Activated CD4-positive, alpha-beta T cell treated with anti-CD3 and anti-CD28 coated beads, Interleukin-2, amount 50 U/mL, for 16 hours (primary cell): ENCODE results near the gene EPO.
A peak's percentile ranks its signal among the peaks of the same experiment; 100 is the strongest.
"Not testable (repeated sequence)": the region's sequence is repeated elsewhere in the genome, so short reads cannot be mapped to it uniquely, and the experiment has no call there.

Experiments used
- DNase-seq: peaks from one replicate; pipeline ENCODE4 v3.0.0-alpha.2; 2020

The EPO gene

DNA sequence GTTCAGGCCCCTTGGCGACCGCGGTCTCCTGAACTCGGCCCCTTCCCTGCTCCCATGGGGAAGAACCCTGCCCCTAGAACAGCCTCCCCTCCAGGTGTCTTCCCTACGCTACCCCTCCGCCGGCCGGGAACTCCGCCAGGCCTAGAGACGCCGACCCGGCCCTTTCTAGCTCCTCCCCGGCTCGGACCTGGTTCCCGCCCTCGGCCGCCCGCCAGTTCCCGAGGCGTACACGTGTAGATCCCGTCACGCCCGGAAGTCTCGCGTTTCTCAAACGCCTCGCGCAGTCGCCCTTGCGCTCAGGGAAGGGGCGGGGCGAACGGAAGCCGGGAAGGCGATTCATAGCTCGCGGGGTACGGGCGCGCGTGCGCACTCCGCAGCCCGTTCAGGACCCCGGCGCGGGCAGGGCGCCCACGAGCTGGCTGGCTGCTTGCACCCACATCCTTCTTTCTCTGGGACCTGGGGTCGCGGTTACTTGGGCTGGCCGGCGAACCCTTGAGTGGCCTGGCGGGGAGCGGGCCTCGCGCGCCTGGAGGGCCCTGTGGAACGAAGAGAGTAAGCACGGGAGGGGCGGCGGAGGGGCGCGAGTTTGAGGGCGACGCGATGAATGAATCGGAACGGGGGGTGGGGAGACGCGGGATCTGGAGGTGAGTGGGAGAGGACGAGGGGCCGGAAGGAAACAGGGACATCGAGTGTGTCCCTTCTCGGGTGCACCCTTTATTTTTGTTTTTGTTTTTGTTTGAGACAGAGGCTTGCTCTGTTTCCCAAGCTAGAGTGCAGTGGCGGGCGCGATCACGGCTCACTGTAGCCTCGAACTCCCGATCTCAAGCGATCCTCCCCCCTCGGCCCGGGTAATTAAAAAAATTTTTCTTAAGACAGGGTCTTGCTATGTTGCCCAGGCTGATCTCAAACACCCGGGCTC is 14.3 kb upstream of the EPO start, which contains the start of gene POP7:
Gene POP7, plus strand, starts transcription at position 369 of the 919 bp plus-strand sequence. CDS start 710 bp downstream, outside the sequence.
- DNase-seq, result peak; percentile 99

DNA sequence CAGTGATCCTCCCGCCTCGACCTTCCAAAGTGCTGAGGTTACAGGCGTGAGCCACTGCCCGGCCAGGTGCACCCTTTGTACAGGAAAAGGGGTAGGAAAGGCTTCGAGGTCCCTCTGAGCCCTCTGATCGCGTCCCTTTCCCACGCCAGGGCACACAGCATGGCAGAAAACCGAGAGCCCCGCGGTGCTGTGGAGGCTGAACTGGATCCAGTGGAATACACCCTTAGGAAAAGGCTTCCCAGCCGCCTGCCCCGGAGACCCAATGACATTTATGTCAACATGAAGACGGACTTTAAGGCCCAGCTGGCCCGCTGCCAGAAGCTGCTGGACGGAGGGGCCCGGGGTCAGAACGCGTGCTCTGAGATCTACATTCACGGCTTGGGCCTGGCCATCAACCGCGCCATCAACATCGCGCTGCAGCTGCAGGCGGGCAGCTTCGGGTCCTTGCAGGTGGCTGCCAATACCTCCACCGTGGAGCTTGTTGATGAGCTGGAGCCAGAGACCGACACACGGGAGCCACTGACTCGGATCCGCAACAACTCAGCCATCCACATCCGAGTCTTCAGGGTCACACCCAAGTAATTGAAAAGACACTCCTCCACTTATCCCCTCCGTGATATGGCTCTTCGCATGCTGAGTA is 13.5 kb upstream of the EPO start:
- DNase-seq, result no peak

DNA sequence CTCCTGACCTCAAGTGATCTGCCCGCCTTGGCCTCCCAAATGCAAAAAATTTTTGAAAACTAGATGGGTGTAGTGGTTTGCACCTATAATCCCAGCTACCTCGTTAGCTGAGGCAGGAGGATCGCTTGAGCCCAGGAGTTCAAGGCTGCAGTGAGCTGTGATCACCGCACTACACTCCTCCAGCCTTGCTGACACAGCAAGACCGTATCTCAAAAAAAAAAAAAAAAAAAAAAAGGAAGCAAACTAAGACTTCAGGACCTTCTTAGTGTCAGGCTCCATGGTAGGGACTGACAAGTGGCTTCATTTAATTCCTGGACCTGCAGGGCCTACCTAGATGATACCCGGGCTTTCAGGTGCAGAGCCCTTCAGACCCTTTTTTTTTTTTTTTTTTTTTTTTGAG is 11.9 kb upstream of the EPO start:
- no peak for DNase-seq

DNA sequence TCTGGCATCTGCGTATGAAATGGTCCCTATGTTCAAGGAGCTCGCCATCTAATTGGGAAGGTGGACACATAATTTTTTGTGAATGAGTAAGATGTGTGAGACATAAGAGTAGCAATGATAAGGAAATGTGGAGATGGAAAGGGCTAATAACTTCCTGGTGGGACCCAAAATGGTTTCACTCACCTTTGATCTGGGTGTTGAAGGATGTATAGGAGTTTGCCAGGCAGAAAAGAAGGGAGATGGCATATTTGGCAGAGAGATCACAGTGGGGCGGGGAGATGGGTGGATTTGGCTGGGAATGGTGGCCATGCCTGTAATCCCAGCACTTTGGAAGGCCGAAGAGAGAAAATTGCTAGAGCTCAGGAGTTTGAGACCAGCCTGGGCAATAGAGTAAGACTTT is 9.8 kb upstream of the EPO start:
- DNase-seq, result no peak

DNA sequence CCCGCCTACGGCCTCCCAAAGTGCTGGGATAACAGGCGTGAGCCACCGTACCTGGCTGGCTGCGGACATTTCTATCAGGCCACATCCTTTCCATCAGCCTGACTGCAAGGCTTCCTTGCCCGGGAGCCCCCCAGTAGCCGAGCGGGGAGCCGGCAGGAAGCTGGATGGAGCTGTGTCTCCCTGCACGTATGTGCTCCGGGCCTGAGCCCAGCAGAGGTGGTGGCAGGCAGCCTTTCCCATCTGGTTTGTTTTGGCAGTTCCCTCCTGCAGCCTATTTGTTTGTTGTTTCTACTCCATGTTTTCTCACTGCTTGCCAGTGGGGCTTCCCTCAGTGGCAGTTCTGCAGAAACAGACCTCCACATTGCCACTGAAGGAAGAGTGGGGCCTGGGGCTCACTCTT is 8.9 kb upstream of the EPO start:
- DNase-seq, result no peak

DNA sequence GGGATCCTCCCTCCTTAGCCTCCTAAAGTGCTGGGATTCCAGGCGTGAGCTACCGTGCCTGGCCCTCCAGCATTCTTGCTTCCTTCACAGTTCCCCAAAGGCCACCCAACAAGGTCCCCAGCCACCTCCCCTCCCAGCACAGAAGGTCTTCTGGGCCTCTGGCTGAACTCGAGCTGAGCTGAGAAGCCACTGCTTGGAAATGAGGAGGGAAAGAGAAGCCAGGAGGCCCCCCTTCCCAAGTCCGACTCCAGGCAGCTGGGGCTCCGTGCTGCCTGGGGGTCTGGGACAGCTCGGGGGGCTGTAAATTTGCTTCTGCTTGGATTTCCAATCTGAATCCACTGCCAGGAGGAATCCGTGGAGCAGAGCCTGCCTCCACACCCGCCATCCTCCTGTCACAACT is 5.5 kb upstream of the EPO start:
- no peak for DNase-seq

DNA sequence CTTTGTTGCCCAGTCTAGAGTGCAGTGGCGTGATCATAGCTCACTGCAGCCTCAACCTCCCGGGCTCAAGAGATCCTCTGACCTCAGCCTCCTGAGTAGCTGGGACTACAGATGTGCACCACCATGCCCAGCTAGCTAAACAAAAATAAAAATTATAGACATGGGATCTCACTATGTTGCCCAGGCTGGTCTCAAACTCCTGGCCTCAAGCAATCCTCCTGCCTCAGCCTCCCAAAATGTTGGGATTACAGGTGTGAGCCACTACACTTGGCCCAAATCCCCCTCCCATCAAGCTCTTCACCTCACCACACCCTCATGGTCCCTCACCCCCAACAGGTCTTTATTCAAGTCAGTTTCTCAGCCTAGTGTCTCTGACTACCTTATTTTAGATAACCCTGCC is 3.2 kb upstream of the EPO start:
- not testable (repeated sequence) for DNase-seq

DNA sequence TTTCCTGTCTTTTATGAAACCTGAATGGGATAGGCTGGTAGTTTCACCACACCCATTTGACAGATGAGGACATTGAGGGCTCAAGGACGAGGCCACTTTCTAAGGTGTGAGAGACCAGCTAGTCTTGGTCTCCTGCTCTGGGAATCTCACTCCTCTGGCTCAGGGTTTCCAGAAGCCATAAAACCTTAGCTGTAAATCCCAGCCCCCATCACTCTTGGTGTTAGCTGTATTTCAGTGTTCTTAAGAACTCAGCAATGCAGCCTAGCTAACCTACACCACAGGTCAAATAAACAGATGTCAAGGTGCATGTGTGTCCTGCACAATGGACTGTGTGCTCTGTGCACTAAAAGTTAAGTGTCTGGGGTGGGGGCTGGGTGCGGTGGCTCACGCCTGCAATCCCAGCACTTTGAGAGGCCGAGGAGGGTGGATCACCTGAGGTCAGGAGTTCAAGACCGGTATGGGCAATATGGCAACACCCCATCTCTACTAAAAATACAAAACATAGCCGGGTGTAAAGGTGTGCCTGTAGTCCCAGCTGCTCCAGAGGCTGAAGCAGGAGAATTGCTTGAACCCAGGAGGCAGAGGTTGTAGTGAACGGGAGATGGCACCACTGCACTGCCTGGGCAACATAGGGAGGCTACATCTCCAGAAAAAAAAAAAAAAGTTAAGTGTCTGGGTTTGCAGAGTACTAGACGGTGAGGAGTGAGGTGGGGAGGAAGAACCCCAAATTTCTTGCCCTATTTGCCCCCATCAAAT is 567 bp upstream of the EPO start:
- no peak for DNase-seq

DNA sequence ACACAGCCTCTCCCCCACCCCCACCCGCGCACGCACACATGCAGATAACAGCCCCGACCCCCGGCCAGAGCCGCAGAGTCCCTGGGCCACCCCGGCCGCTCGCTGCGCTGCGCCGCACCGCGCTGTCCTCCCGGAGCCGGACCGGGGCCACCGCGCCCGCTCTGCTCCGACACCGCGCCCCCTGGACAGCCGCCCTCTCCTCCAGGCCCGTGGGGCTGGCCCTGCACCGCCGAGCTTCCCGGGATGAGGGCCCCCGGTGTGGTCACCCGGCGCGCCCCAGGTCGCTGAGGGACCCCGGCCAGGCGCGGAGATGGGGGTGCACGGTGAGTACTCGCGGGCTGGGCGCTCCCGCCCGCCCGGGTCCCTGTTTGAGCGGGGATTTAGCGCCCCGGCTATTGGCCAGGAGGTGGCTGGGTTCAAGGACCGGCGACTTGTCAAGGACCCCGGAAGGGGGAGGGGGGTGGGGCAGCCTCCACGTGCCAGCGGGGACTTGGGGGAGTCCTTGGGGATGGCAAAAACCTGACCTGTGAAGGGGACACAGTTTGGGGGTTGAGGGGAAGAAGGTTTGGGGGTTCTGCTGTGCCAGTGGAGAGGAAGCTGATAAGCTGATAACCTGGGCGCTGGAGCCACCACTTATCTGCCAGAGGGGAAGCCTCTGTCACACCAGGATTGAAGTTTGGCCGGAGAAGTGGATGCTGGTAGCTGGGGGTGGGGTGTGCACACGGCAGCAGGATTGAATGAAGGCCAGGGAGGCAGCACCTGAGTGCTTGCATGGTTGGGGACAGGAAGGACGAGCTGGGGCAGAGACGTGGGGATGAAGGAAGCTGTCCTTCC is 620 bp downstream of the EPO start:
- no peak for DNase-seq

DNA sequence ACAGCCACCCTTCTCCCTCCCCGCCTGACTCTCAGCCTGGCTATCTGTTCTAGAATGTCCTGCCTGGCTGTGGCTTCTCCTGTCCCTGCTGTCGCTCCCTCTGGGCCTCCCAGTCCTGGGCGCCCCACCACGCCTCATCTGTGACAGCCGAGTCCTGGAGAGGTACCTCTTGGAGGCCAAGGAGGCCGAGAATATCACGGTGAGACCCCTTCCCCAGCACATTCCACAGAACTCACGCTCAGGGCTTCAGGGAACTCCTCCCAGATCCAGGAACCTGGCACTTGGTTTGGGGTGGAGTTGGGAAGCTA is 1.2 kb downstream of the EPO start:
- no peak for DNase-seq

DNA sequence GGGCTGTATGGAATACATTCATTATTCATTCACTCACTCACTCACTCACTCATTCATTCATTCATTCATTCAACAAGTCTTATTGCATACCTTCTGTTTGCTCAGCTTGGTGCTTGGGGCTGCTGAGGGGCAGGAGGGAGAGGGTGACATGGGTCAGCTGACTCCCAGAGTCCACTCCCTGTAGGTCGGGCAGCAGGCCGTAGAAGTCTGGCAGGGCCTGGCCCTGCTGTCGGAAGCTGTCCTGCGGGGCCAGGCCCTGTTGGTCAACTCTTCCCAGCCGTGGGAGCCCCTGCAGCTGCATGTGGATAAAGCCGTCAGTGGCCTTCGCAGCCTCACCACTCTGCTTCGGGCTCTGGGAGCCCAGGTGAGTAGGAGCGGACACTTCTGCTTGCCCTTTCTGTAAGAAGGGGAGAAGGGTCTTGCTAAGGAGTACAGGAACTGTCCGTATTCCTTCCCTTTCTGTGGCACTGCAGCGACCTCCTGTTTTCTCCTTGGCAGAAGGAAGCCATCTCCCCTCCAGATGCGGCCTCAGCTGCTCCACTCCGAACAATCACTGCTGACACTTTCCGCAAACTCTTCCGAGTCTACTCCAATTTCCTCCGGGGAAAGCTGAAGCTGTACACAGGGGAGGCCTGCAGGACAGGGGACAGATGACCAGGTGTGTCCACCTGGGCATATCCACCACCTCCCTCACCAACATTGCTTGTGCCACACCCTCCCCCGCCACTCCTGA is 2.4 kb downstream of the EPO start:
- DNase-seq, result no peak

DNA sequence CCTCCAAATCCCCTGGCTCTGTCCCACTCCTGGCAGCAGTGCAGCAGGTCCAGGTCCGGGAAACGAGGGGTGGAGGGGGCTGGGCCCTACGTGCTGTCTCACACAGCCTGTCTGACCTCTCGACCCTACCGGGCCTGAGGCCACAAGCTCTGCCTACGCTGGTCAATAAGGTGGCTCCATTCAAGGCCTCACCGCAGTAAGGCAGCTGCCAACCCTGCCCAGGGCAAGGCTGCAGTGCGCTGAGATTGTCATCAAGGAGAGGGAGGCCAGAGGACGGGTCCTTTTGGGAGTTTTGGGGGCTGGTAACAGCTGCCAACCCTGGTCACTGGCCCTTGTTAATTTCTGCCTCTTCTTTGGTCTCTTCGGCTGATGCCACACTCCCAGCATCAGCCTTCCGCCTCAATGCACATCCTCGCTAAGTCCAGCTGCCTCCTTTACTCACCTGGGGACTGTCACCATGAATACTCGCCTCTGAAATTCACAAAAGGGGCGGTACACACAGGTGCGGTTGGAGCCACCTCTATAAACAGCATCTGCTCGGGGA is 3.5 kb downstream of the EPO start:
- no peak for DNase-seq

DNA sequence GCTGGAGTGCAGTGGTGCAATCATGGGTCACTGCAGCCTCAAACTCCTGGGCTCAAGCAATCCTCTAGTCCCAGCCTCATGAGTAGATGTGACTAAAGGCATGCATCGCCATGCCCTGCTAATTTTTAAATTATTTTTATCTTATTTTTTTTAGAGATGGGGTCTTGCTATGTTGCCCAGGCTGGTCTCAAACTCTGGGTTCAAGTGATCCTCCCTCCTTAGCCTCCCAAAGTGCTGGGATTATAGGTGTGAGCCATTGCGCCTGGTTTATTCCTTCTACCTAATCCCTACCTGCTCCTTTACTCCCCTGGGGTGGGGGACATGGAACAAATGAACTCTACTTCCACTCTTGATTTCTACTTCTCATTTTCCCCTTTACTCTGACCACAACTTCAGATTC is 4.1 kb downstream of the EPO start:
- not testable (repeated sequence) for DNase-seq

DNA sequence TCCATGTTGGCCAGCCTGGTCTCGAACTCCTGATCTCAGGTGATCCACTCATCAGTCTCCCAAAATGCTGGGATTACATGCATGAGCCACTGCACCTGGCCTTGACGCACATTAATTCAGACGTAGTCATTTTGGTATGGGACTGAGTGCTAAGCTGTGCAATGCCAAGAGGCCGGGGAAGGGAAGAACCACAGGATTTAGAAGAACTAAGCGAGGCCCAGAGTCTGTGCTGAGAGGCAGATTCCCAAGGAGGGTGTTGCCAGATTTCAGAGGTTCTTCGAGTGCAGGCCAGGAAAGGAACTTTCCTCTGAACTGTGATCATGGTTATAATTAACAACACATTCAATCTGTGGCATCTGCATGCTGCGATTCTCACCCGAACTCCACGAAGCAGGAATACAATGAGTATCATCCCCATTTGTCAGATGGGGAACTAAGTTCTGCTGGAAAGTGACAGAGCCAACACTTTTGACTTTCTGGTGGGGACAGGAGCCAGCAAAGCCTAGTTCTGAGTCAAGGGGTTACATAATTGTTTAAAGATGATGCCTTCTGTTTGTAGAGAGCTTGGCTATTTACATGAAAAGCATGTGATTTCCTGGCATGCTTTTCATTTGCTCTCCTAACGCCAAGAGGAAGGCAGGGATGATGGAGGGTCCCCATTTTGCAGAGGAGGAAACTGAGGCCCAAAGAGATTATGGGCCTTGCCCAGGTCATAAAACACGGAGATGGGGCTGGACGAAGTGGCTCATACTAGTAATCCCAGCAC is 6.9 kb downstream of the EPO start:
- no peak for DNase-seq

DNA sequence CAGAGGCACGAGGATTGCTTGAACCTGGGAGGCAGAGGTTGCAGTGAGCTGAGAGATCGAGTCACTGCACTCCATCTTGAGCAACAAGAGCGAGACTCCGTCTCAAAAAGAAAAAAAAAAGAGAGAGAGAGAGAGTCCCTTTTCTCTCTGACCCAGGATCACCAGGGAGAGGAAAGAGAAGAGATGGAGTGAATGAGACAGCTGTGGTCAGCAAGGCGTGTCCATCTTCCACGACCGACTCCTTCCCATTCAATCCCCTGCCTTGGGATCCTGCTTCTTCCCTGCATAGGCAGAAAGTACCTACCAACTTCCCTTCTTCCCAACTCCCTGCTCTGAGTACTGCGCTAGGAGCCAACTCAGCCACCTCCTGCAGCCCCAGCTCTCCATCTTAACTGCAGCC is 7.9 kb downstream of the EPO start:
- no peak for DNase-seq

DNA sequence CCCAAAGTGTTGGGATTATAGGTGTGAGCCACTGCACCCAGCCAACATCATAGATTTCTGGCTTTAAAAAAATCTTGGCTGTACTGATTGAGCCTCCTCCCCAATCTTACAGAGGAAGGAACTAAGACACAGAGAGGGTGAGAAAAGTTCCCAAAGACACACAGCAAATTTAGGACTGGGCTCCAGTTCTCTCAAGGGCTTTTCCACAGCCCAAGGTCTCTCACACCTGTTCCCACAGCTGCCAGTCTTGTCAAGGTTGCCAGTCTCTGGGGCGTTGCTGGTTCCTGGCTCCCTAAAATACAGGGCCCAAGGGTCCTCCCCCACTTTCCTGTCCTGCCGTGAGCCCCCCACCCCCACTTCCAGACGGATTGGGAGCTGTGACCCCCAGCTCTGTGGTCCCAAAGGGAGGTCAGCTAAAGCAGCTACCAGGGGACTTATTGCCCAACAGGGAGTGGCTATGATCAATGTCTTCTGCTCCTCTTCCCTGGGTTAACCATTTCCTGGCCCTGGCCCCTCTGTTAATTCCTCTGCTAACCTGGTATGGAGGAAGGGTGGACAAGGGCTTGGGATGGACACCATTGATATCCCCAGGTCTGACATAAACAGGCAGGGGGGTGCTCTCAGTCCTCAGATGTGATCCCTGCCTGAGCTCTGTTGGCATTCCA is 10.0 kb downstream of the EPO start:
- no peak for DNase-seq

DNA sequence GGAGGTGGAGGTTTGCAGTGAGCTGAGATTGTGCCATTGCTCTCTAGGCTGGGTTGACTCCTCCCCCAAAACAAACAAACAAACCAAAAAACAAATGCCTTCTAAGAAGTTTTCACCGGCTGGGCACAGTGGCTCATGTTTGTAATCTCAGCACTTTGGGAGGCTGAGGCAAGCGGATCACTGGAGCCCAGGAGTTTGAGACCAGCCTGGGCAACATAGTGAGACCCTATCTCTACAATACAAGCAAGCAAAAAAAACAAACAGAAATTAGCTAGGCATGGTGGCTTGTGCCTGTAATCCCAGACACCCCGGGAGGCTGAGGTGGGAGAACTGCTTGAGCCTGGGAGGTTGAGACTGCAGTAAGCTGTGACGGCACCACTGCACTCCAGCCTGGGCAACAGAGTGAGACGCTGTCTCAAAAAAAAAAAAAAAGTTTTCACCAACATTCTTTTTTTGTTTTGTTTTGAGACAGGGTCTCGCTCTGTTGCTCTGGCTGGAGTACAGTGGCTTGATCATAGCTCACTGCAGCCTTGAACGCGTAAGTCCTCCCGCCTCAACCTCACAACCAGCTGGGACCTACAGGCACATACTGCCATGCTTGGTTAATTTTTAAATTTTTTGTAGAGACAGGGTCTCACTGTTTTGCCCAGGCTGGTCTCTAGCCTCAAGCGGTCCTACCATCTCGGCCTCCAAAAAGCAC is 11.8 kb downstream of the EPO start:
- no peak for DNase-seq

DNA sequence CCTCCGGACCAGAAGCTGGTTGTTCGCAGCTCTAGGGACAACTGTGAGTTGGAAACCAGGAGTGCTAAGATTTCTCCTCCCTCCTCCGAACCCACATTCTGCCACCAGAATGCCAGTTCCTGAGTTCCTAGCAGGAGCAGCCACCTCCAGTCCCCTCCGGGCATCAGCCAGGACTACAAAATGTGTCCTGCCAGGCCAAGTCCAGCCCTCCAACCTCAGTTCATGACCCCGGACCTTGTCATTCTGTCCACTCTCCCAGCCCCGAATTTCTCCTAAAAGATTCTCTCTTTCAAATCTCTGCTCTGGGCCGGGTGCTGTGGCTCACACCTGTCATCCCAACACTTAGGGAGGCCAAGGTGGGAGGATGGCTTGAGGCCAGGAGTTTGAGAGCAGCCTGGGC is 15.5 kb downstream of the EPO start:
- no peak for DNase-seq

DNA sequence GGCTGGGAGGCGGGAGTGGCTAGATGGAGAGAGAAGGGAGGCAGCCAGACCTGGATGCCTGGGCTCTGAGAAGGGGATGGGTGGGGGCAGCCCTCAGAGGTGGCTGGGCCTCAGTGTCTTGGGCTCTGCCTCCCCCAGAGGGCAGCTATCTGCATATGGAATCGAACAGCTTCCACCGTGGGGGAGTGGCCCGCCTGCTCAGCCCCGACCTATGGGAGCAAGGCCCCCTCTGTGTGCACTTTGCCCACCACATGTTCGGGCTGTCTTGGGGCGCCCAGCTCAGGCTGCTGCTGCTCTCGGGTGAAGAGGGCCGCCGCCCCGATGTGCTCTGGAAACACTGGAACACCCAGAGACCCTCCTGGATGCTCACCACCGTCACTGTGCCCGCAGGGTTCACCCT is 16.4 kb downstream of the EPO start:
- no peak for DNase-seq

DNA sequence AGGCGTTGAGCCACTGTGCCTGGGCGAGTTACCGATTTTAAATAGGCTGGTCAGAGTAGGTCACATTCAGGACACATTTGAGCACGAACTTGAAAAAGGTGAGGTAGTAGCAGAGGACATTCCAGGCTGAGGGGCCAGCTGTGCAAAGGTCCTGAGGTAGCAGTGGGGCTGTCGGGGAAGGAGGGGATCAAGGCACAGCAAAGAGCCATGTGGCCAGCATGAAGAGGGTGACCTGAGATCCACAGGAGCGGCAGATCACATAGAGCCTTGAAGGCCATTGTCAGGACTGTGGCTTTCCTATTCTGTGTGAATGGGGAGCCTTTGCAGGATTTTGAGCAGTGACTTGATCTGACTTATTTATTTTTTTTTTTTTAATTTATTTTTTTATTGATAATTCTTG is 19.7 kb downstream of the EPO start:
- DNase-seq, result no peak
